ENCODE results near the gene POTEG. TPM values are rescaled to one million over a fixed set of nuclear protein-coding genes. Genes with fewer than 3 reads are reported as not detected.
"Not testable (repeated sequence)": the region's sequence is repeated elsewhere in the genome, so short reads cannot be mapped to it uniquely, and the experiment has no call there.

Gene POTEG
- total RNA-seq, 2 donors from 2014 or later, result not detected

DNA sequence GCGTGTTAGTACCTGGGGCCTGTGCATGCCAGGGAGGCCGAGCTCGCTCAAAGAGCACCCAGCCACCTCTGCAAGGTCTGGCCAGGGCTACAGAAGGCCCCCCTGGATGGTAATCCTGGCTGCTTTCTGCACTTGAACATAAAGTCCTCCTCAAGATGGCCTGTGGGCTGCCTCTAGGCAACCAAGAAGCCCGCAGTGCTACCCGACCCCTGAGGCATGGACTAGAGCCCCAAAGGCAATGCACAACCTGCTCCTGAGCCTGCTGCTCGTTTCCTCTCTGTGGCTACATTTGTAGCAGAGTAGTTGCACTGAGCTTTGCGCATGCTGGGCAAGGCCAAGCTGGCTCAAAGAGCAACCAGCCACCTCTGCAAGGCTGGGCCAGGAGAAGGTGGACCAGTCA, 47.8 kb downstream of the POTEG start:
- H3K36me3 Mint-ChIP-seq; DNase-seq (ENCODE audit: low spot score in 2 of 2); H3K9me3 Mint-ChIP-seq; ATAC-seq; H3K27ac Mint-ChIP-seq: not testable (repeated sequence)

DNA sequence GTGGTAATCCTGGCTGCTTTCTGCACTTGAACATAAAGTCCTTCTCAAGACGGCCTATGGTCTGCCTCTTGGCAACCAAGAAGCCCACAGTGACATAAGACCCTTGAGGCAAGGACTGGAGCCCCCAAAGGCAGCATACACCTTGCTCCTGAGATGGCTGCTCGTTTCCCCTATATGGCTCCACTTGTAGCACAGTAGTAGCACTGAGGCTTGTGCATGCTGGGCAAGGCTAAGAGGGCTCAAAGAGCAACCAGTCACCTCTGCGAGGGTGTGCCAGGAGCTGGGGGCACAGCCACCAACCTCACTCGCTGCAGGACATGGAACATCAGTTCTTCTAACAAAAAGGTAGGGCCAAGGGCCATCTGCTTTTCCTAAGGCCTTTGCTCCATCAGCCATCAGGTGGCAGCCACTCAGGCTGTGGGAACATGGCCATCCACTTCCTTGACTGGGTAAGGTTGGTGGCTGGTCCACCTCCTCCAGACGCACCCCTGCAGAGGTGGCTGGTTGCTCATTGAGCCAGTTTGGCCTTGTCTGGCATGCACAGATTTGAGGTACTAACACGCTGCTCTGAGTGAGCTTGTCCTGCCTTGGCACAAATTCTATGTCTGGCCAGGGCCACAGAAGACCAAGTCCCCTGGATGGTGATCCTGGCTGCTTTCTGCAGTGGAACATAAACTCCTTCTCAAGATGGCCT, 49.9 kb downstream of the POTEG start:
- DNase-seq (ENCODE audit: low spot score in 2 of 2); ATAC-seq; H3K27ac Mint-ChIP-seq: not testable (repeated sequence)

DNA sequence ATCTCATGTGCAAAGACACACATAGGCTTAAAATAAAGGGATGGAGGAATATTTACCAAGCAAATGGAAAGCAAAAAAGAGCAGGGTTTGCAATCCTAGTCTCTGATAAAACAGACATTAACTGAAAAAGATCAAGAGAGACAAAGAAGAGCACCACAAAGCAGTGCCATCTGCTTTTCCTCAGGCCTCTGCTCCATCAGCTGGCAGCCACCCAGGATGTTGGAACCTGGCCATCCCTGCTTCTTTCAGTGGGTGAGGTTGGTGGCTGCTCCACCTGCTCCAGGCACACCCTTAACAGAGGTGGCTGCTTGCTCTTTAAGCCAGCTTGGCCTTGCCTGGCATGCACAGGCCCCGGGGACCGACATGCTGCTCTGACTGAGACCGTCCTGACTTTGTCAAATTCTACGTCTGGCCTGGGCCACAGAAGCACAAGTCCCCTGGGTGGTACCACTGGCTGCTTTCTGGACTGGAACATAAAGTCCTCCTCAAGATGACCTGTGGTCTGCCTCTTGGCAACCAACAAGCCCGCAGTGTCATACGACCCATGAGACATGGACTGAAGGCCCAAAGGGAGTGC, 51.0 kb downstream of the POTEG start:
- H3K9me3 Mint-ChIP-seq; ATAC-seq; DNase-seq (ENCODE audit: low spot score in 2 of 2); H3K27ac Mint-ChIP-seq; H3K36me3 Mint-ChIP-seq: not testable (repeated sequence)

More for the DNA sequence above, 49.9 kb downstream of the POTEG start:
- H3K36me3 Mint-ChIP-seq, H3K9me3 Mint-ChIP-seq: not testable (repeated sequence)

DNA sequence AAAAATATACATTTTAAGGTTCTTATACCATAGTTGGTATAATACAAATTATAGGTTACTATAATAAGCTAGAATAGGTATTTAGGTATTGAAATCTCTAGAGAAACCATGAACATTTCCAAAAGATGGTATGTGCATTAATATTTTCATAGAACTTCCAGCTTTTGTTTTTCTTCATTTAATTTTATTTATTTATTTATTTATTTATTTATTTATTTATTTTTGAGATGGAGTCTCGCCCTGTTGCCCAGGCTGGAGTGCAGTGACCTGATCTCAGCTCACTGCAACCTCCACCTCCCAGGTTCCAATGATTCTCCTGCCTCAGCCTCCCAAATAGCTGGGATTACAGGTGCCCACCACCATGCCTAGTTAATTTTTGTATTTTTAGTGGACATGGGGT, 54.0 kb downstream of the POTEG start:
- H3K9me3 Mint-ChIP-seq; H3K36me3 Mint-ChIP-seq; ATAC-seq; H3K27ac Mint-ChIP-seq; DNase-seq (ENCODE audit: low spot score in 2 of 2): not testable (repeated sequence)

DNA sequence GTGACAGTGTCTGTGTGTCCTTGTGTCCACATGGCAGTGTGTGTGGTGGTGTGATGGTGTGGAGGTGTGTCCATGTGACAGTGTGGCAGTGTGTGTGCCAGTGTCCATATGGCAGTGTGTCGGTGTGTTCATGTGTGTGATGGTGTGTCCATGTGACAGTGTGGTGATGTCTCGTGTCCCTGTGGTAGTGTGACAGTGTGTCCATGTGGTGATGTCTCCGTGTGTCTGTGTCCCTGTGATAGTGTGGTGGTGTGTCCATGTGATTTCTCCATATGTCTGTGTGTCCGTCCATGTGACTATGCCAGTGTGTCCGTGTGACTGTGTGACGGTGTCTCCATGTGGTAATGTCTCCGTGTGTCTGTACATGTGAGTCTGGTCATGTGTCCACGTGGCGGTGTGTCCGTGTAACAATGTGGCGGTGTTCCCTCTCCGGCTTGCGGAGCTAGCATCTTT, 59.7 kb downstream of the POTEG start:
- H3K9me3 Mint-ChIP-seq, ATAC-seq, H3K36me3 Mint-ChIP-seq: not testable (repeated sequence)

DNA sequence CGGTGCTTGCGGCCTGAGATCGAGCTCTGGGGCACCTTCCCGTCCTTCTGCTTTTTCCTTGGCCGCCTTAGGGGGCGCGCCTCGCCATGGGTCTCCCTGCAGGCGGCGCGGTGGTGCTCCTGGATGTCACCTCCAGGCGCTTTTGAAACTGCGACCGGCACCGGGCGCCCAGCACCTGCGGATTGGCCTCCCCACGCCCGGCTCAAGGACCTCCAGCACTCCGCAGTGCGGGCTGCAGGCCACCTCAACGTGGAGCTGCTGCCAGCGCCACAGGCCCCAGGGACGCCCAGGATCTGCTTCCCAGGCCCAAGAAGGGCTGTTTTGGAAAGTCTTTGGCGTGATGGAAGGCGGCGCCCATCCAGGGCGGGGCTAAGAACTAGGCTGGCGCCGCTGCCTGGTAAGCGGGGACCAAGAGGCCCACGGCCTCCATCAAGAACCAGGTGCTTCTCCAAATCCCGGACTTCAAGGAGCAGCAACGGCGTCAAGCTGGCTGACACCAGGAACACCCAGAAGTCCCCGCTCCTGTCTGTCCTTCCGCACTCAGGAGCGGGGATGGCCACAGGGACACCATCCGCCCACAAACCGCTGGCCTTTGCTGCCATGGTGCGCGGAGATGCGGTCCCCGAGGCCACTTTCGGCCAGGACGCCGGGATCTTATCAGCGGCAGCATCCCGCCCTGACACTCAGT, 61.2 kb downstream of the POTEG start:
- ATAC-seq; H3K36me3 Mint-ChIP-seq; DNase-seq (ENCODE audit: low spot score in 2 of 2); H3K27ac Mint-ChIP-seq; H3K9me3 Mint-ChIP-seq: not testable (repeated sequence)

More for the DNA sequence above, 59.7 kb downstream of the POTEG start:
- not testable (repeated sequence) for H3K27ac Mint-ChIP-seq; DNase-seq (ENCODE audit: low spot score in 2 of 2)

DNA sequence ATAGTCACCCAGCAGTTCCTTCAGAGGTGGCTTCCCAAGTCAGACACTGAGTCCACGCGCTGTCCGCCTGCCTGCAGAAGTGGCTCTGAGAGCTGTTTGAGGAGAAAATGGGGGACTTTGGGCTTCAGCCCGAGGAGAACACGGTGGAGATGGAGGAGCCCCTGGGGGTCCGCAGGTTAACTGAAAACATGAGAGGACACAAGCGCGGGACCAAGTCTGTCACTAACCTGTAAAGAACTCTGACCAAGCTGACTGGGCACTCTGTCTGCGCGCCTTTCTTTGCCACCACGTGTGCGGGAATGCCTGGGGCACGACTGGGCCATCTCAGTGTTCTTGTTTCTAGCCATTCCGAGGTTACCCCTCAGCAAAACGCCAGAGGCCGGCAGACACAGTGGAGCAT, 62.4 kb downstream of the POTEG start:
- not testable (repeated sequence) for H3K36me3 Mint-ChIP-seq; H3K27ac Mint-ChIP-seq; ATAC-seq; H3K9me3 Mint-ChIP-seq; DNase-seq (ENCODE audit: low spot score in 2 of 2)

DNA sequence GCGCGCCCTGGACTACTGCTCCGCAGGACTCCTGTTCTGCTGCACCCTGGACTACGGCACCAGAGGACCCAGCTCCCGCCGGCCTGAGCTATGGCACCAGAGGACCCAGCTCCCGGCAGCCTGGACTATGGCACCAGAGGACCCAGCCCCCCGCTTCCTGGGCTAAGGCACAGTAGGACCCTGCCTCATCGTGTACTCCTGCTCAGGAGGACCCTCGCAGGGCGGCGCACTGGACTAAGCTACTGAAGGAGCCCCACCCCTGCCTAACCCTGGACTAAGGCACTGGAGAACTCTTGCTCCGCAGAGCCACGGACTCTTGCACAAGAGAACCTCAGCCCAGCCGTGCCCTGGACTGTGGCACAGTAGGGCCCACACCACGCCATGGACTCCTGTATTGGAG, 71.3 kb downstream of the POTEG start:
- not testable (repeated sequence) for DNase-seq (ENCODE audit: low spot score in 2 of 2); H3K36me3 Mint-ChIP-seq; ATAC-seq; H3K27ac Mint-ChIP-seq; H3K9me3 Mint-ChIP-seq

DNA sequence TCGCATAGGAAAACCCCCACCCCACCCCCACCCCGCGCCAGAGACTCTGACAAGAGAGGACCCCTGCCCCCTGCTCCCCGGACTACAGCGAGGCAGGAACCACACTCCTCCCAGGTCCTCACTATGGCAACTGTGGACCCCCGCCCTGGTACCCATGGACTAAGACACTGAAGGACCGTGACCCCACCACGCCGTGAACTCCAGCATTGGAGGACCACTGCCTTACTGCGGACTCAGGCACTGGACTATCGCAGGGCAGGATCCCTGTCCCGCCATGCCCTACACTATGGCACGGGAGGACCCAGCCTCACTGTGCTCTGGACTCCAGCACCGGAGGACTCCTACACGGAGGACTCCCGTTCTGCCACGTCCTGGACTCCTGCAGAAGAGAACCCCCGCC, 71.8 kb downstream of the POTEG start:
- H3K27ac Mint-ChIP-seq; ATAC-seq; DNase-seq (ENCODE audit: low spot score in 2 of 2); H3K36me3 Mint-ChIP-seq; H3K9me3 Mint-ChIP-seq: not testable (repeated sequence)

DNA sequence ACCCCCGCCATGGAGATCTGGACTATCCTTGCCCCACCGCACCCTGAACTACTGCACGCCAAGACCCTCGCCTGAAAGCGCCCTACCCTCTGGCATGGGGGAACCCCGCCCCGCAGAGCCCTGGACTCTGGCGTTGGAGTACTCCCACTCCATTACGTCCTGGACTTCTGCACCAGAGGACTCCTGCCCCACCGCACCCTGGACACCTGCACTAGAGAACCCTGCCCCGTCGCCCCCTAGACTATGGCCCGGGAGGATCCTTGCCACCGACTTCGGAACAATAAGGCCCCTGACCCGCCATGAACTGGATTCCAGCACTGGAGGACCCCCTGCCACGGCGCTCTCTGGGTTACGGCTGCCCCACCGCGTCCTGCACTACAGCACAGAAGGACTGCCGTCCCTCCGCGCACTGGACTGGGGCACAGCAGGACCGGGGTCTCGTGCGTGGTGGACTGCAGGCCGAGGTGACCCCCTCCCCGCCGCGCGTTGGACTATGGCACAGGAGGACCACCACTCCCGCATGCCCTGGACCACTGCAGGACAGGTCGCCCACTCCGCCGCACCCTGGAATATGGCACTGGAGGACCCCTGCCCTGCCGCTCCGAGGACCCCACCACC, 72.4 kb downstream of the POTEG start:
- not testable (repeated sequence) for H3K27ac Mint-ChIP-seq; H3K9me3 Mint-ChIP-seq; DNase-seq (ENCODE audit: low spot score in 2 of 2); ATAC-seq; H3K36me3 Mint-ChIP-seq

DNA sequence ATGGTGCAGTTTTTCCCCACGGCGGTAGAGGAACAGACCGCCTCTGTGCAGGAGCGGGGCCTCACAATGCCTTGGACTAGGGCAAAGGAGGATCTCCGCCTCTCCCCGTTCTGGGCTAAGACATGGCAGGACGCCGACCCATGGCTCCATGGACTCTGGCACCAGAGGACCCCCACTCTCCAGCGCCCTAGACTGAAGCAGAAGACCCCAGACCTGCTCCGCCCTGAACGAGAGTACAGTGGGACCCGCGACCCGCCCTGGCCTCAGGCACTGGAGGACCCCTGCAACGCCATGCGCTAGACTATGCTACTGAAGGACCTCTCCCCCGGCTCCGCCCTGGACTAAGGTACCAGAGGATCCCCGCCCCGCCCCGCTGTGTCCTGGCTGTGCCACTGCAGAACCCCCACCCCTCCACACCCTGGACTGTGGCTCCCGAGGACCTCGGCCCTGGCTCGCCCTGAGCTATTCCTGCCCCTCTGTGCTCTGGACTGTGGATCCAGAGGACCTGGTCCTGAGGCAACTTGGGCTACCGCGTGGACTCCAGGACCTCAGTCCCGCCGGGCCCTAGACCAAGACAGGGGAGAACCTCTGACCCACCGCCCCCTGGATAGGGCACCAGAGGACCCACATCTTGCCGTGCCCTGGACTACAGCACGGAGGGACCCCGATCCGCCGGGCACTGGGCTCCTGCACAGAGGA, 73.1 kb downstream of the POTEG start:
- not testable (repeated sequence) for ATAC-seq; H3K9me3 Mint-ChIP-seq; H3K27ac Mint-ChIP-seq; DNase-seq (ENCODE audit: low spot score in 2 of 2); H3K36me3 Mint-ChIP-seq
